Measurements from ENCODE around the gene MAN2B2. TPM values are rescaled to one million over a fixed set of nuclear protein-coding genes. Genes with fewer than 3 reads are reported as not detected.

MAN2B2 gene
- total RNA-seq, 4 donors from 2014 or later, result 3.3 to 5.6 (median 4.5) TPM

- in situ Hi-C loops (cut with MboI; ENCODE audit: low sequenced_read_pairs in 4 of 4), result no loop called here
- no peak for DNase-seq
Measured at GRCh38 chr4:6563935-6564645, 10.9 kb upstream of the MAN2B2 start.

GRCh38 chr4:6565691-6566390 lies 9.1 kb upstream of the MAN2B2 start:
- intact Hi-C loops (cut with DNase I; ENCODE audit: low total_unique reads) (no loop called here), in situ Hi-C loops (cut with MboI; ENCODE audit: low sequenced_read_pairs in 4 of 4) (no loop called here)
- Histone ChIP-seq H3K4me1 (peaks cover 0 to 10% of the 10 kb centered on the region in 2 donors), H3K27me3 (peaks cover 35 to 38% (median 37%) of the 10 kb centered on the region in 3 donors), H3K36me3 (no peaks in the 10 kb centered on the region), H3K9me3 (no peaks in the 10 kb centered on the region), H3K27ac (no peak overlapping the region), H3K4me3 (no peak overlapping the region)
- DNase-seq, result no peak
- ATAC-seq, result no peak
- no peak for TF ChIP-seq CTCF (IDR thresholded peaks at IDR 0.05 in 4 of 5, conservative IDR thresholded peaks at IDR 0.05 in 1 of 5)
- TF ChIP-seq POLR2A (IDR thresholded peaks at IDR 0.05), result no peak

More at GRCh38 chr4:6563935-6564645, 10.9 kb upstream of the MAN2B2 start:
- ATAC-seq, result no peak
- H3K27me3 ChIP-seq, result peaks cover 37 to 52% (median 47%) of the 10 kb centered on the region in 3 donors
- H3K4me1 ChIP-seq, result peaks cover 0 to 10% of the 10 kb centered on the region in 2 donors
- no peak overlapping the region for H3K27ac ChIP-seq
- H3K4me3 ChIP-seq, result peak overlapping the region in 2 of 4 donors; percentile 8 to 18
- H3K36me3 ChIP-seq, result no peaks in the 10 kb centered on the region
- TF ChIP-seq CTCF (IDR thresholded peaks at IDR 0.05 in 4 of 5, conservative IDR thresholded peaks at IDR 0.05 in 1 of 5), result no peak
- no peak for TF ChIP-seq POLR2A (IDR thresholded peaks at IDR 0.05)
- intact Hi-C loops (cut with DNase I; ENCODE audit: low total_unique reads), result no loop called here
- H3K9me3 ChIP-seq, result no peaks in the 10 kb centered on the region

GRCh38 chr4:6566391-6567190 lies 8.4 kb upstream of the MAN2B2 start:
- Histone ChIP-seq H3K27ac (no peak overlapping the region), H3K36me3 (no peaks in the 10 kb centered on the region), H3K4me3 (no peak overlapping the region), H3K9me3 (no peaks in the 10 kb centered on the region), H3K27me3 (peaks cover 29 to 35% (median 32%) of the 10 kb centered on the region in 3 donors), H3K4me1 (peaks cover 0 to 10% of the 10 kb centered on the region in 2 donors)
- in situ Hi-C loops (cut with MboI; ENCODE audit: low sequenced_read_pairs in 4 of 4) (no loop called here), intact Hi-C loops (cut with DNase I; ENCODE audit: low total_unique reads) (no loop called here)
- ATAC-seq, result no peak
- DNase-seq, result no peak
- no peak for TF ChIP-seq POLR2A (IDR thresholded peaks at IDR 0.05)
- no peak for TF ChIP-seq CTCF (IDR thresholded peaks at IDR 0.05 in 4 of 5, conservative IDR thresholded peaks at IDR 0.05 in 1 of 5)

- Histone ChIP-seq H3K27me3 (peaks cover 23 to 29% (median 26%) of the 10 kb centered on the region in 3 donors), H3K4me3 (no peak overlapping the region), H3K9me3 (no peaks in the 10 kb centered on the region), H3K4me1 (peaks cover 0 to 10% of the 10 kb centered on the region in 2 donors), H3K36me3 (no peaks in the 10 kb centered on the region), H3K27ac (no peak overlapping the region)
- ATAC-seq, result no peak
- in situ Hi-C loops (cut with MboI; ENCODE audit: low sequenced_read_pairs in 4 of 4) (no loop called here), intact Hi-C loops (cut with DNase I; ENCODE audit: low total_unique reads) (no loop called here)
- no peak for TF ChIP-seq CTCF (IDR thresholded peaks at IDR 0.05 in 4 of 5, conservative IDR thresholded peaks at IDR 0.05 in 1 of 5)
- no peak for TF ChIP-seq POLR2A (IDR thresholded peaks at IDR 0.05)
- no peak for DNase-seq
Measured at GRCh38 chr4:6567218-6567617, 7.8 kb upstream of the MAN2B2 start.
